Activated CD4-positive, alpha-beta T cell treated with anti-CD3 and anti-CD28 coated beads, Interleukin-2, amount 10 ng/mL, durations not matched to agents 24 days and 14 days (primary cell): ENCODE results near the gene LRRC2. TPM values are rescaled to one million over a fixed set of nuclear protein-coding genes. Genes with fewer than 3 reads are reported as not detected.
A peak's percentile ranks its signal among the peaks of the same experiment; 100 is the strongest.

ENCODE experiments used
- DNase-seq: peaks from one replicate; pipeline ENCODE4 v3.0.0; 2022
- H3K27ac Mint-ChIP-seq: one replicate; pipeline ENCODE4 v1.8.0; 2022; ENCODE audit warnings: mild to moderate bottlenecking, mixed read lengths
- H3K27me3 Mint-ChIP-seq: one replicate; pipeline ENCODE4 v1.8.0; 2022; ENCODE audit warnings: mixed read lengths
- H3K36me3 Mint-ChIP-seq: one replicate; pipeline ENCODE4 v1.8.0; 2022; ENCODE audit warnings: low read depth, mild to moderate bottlenecking, mixed read lengths
- H3K4me1 Mint-ChIP-seq: one replicate; pipeline ENCODE4 v1.8.0; 2021; ENCODE audit warnings: mixed read lengths
- H3K4me3 Mint-ChIP-seq: one replicate; pipeline ENCODE4 v1.8.0; 2022; ENCODE audit warnings: mild to moderate bottlenecking, moderate library complexity, mixed read lengths
- H3K9me3 Mint-ChIP-seq: one replicate; pipeline ENCODE4 v1.8.0; 2021; ENCODE audit warnings: mixed read lengths
- intact Hi-C: fragments of 100-400 bp; cut with micrococcal nuclease; formaldehyde crosslinking; loops from one replicate; pipeline ENCODE4 v1.15.1; 2023
- total RNA-seq: library from RNA; stranded (reverse); gene quantifications from 2 replicates; pipeline ENCODE4 v1.2.3, GENCODE V29; 2022

LRRC2 gene
- total RNA-seq, 1 donor from 2014 or later: not detected

GRCh38 chr3:46575577-46576222 is 9.6 kb upstream of the LRRC2 start:
- H3K4me3 Mint-ChIP-seq: no peak overlapping the region
- DNase-seq: no peak
- H3K36me3 Mint-ChIP-seq: no peaks in the 10 kb centered on the region
- intact Hi-C loops: no loop called here
- peaks cover 2% of the 10 kb centered on the region for H3K4me1 Mint-ChIP-seq
- peaks cover 11% of the 10 kb centered on the region for H3K27me3 Mint-ChIP-seq
- no peak overlapping the region for H3K27ac Mint-ChIP-seq
- H3K9me3 Mint-ChIP-seq: no peaks in the 10 kb centered on the region

GRCh38 chr3:46574881-46575576 is 8.9 kb upstream of the LRRC2 start:
- Mint-ChIP-seq H3K9me3 (no peaks in the 10 kb centered on the region), H3K36me3 (no peaks in the 10 kb centered on the region), H3K27ac (no peak overlapping the region), H3K4me3 (no peak overlapping the region), H3K27me3 (peaks cover 14% of the 10 kb centered on the region), H3K4me1 (peaks cover 2% of the 10 kb centered on the region)
- intact Hi-C loops: no loop called here
- DNase-seq: no peak

- no peak overlapping the region for H3K4me3 Mint-ChIP-seq
- intact Hi-C loops: no loop called here
- no peaks in the 10 kb centered on the region for H3K36me3 Mint-ChIP-seq
- H3K4me1 Mint-ChIP-seq: peaks cover 2% of the 10 kb centered on the region
- no peak for DNase-seq
- H3K27me3 Mint-ChIP-seq: peaks cover 19% of the 10 kb centered on the region
- no peaks in the 10 kb centered on the region for H3K9me3 Mint-ChIP-seq
- H3K27ac Mint-ChIP-seq: no peak overlapping the region
These were observed 8.1 kb upstream of the LRRC2 start for GRCh38 chr3:46574243-46574646.

- Mint-ChIP-seq H3K27me3 (peaks cover 19% of the 10 kb centered on the region), H3K9me3 (no peaks in the 10 kb centered on the region), H3K4me1 (no peaks in the 10 kb centered on the region), H3K36me3 (no peaks in the 10 kb centered on the region), H3K27ac (no peak overlapping the region), H3K4me3 (no peak overlapping the region)
- DNase-seq: no peak
- intact Hi-C loops: no loop called here
These were observed 7.6 kb upstream of the LRRC2 start for GRCh38 chr3:46573701-46574100.

- peaks cover 27% of the 10 kb centered on the region for H3K27me3 Mint-ChIP-seq
- H3K4me1 Mint-ChIP-seq: no peaks in the 10 kb centered on the region
- no peak for DNase-seq
- intact Hi-C loops: no loop called here
- no peak overlapping the region for H3K4me3 Mint-ChIP-seq
- no peaks in the 10 kb centered on the region for H3K36me3 Mint-ChIP-seq
- no peaks in the 10 kb centered on the region for H3K9me3 Mint-ChIP-seq
- no peak overlapping the region for H3K27ac Mint-ChIP-seq
These were observed 5.6 kb upstream of the LRRC2 start for GRCh38 chr3:46571684-46572083.

GRCh38 chr3:46565607-46566039 is 479 bp downstream of the LRRC2 start:
- DNase-seq: no peak
- no peaks in the 10 kb centered on the region for H3K36me3 Mint-ChIP-seq
- peaks cover 55% of the 10 kb centered on the region for H3K27me3 Mint-ChIP-seq
- intact Hi-C loops: no loop called here
- H3K4me1 Mint-ChIP-seq: peaks cover 12% of the 10 kb centered on the region
- peak overlapping the region; percentile 67 for H3K4me3 Mint-ChIP-seq
- H3K9me3 Mint-ChIP-seq: peaks cover 4% of the 10 kb centered on the region
- H3K27ac Mint-ChIP-seq: no peak overlapping the region

GRCh38 chr3:46565077-46565476 is 1.0 kb downstream of the LRRC2 start:
- no peaks in the 10 kb centered on the region for H3K36me3 Mint-ChIP-seq
- no peak overlapping the region for H3K27ac Mint-ChIP-seq
- intact Hi-C loops: no loop called here
- no peak for DNase-seq
- H3K4me1 Mint-ChIP-seq: peaks cover 12% of the 10 kb centered on the region
- peaks cover 4% of the 10 kb centered on the region for H3K9me3 Mint-ChIP-seq
- H3K4me3 Mint-ChIP-seq: peak overlapping the region; percentile 67
- H3K27me3 Mint-ChIP-seq: peaks cover 58% of the 10 kb centered on the region

- Mint-ChIP-seq H3K36me3 (no peaks in the 10 kb centered on the region), H3K27me3 (peaks cover 61% of the 10 kb centered on the region), H3K27ac (no peak overlapping the region), H3K4me3 (no peak overlapping the region), H3K4me1 (peaks cover 12% of the 10 kb centered on the region), H3K9me3 (peaks cover 4% of the 10 kb centered on the region)
- intact Hi-C loops: no loop called here
- no peak for DNase-seq
These were observed 1.7 kb downstream of the LRRC2 start for GRCh38 chr3:46564190-46565021.

GRCh38 chr3:46561951-46562350 is 4.2 kb downstream of the LRRC2 start:
- Mint-ChIP-seq H3K36me3 (no peaks in the 10 kb centered on the region), H3K27me3 (peaks cover 62% of the 10 kb centered on the region), H3K27ac (no peak overlapping the region), H3K4me3 (no peak overlapping the region), H3K4me1 (peaks cover 21% of the 10 kb centered on the region), H3K9me3 (peaks cover 4% of the 10 kb centered on the region)
- DNase-seq: no peak
- intact Hi-C loops: no loop called here

GRCh38 chr3:46561511-46561910 is 4.6 kb downstream of the LRRC2 start:
- no peak overlapping the region for H3K27ac Mint-ChIP-seq
- no peaks in the 10 kb centered on the region for H3K36me3 Mint-ChIP-seq
- H3K4me3 Mint-ChIP-seq: no peak overlapping the region
- intact Hi-C loops: no loop called here
- peaks cover 4% of the 10 kb centered on the region for H3K9me3 Mint-ChIP-seq
- DNase-seq: no peak
- peaks cover 65% of the 10 kb centered on the region for H3K27me3 Mint-ChIP-seq
- peaks cover 21% of the 10 kb centered on the region for H3K4me1 Mint-ChIP-seq

- peaks cover 10% of the 10 kb centered on the region for H3K4me1 Mint-ChIP-seq
- intact Hi-C loops: no loop called here
- H3K36me3 Mint-ChIP-seq: no peaks in the 10 kb centered on the region
- no peak for DNase-seq
- H3K9me3 Mint-ChIP-seq: peaks cover 4% of the 10 kb centered on the region
- no peak overlapping the region for H3K27ac Mint-ChIP-seq
- H3K4me3 Mint-ChIP-seq: peak overlapping the region; percentile 23
- peaks cover 63% of the 10 kb centered on the region for H3K27me3 Mint-ChIP-seq
These were observed 6.9 kb downstream of the LRRC2 start for GRCh38 chr3:46559091-46559704.

- DNase-seq: peak; percentile 88
- Mint-ChIP-seq H3K4me1 (peaks cover 10% of the 10 kb centered on the region), H3K9me3 (peaks cover 4% of the 10 kb centered on the region), H3K4me3 (peak overlapping the region; percentile 80), H3K36me3 (no peaks in the 10 kb centered on the region), H3K27ac (no peak overlapping the region), H3K27me3 (peaks cover 58% of the 10 kb centered on the region)
- intact Hi-C loops: loop anchor here (1.0 kb wide), 1 partner anchor 70 kb away; no protein-coding TSS in a partner anchor
These were observed 7.7 kb downstream of the LRRC2 start for GRCh38 chr3:46558184-46559043.

- Mint-ChIP-seq H3K36me3 (no peaks in the 10 kb centered on the region), H3K4me3 (no peak overlapping the region), H3K27ac (no peak overlapping the region), H3K27me3 (peaks cover 56% of the 10 kb centered on the region), H3K9me3 (peaks cover under 1% of the 10 kb centered on the region), H3K4me1 (peaks cover 10% of the 10 kb centered on the region)
- intact Hi-C loops: loop anchor here (1.0 kb wide), 1 partner anchor 69 kb away; no protein-coding TSS in a partner anchor
- no peak for DNase-seq
These were observed 8.3 kb downstream of the LRRC2 start for GRCh38 chr3:46557814-46558183.
